OCI-LY7 (cell line): Measurements from ENCODE around the gene ANKRD39. TPM values are rescaled to one million over a fixed set of nuclear protein-coding genes. Genes with fewer than 3 reads are reported as not detected.

Experiments used
- BruUV-seq: library from RNA; stranded (reverse); fragments of 400-500 nt; replicated peaks from 2 replicates; lab custom pipeline; 2021; lab: Mats Ljungman, UMichigan
- CTCF ChIA-PET: fragments of 300-600 bp; sonication (Branson Sonifier 250); formaldehyde crosslinking; loops from one replicate; lab custom pipeline; 2022; ENCODE audit warnings: antibody characterized with exemption; ENCODE audit not compliant: unreplicated experiment; lab: Charles Lee
- POLR2A ChIA-PET: fragments of 300-600 bp; sonication (Branson Sonifier 250); formaldehyde crosslinking; loops from one replicate; lab custom pipeline; 2022; ENCODE audit warnings: antibody characterized with exemption; lab: Charles Lee
- DNase-seq: peaks from one replicate; pipeline ENCODE4 v3.0.0-alpha.2; 2015; ENCODE audit warnings: low spot score
- H2AFZ ChIP-seq: fragments of 200-600 bp; sonication (generic), shearing (Covaris generic); 2 replicates; pipeline ENCODE4 v1.6.1; 2014; ENCODE audit warnings: mild to moderate bottlenecking, antibody characterized with exemption, low read length, moderate library complexity
- H3K27ac ChIP-seq: fragments of 200-600 bp; sonication (generic); 2 replicates; pipeline ENCODE4 v1.5.1; 2014; ENCODE audit warnings: mixed run types, low read depth, mild to moderate bottlenecking, moderate library complexity, low read length, inconsistent platforms; ENCODE audit not compliant: poor library complexity, severe bottlenecking
- H3K36me3 ChIP-seq: fragments of 200-600 bp; sonication (generic); 2 replicates; pipeline ENCODE4 v1.6.1; 2014; ENCODE audit warnings: mild to moderate bottlenecking, antibody characterized with exemption, low read length, moderate library complexity, mixed read lengths; ENCODE audit not compliant: insufficient read depth
- H3K4me1 ChIP-seq: fragments of 200-600 bp; sonication (generic); 2 replicates; pipeline ENCODE4 v1.5.1; 2014; ENCODE audit warnings: mild to moderate bottlenecking, low read length; ENCODE audit not compliant: insufficient read depth, poor library complexity, severe bottlenecking
- H3K4me2 ChIP-seq: fragments of 200-600 bp; sonication (generic); 2 replicates; pipeline ENCODE4 v1.6.1; 2014; ENCODE audit warnings: mild to moderate bottlenecking, low read length
- H3K4me3 ChIP-seq: fragments of 200-600 bp; sonication (generic); 2 replicates; pipeline ENCODE4 v1.5.1; 2014; ENCODE audit warnings: mild to moderate bottlenecking, low read depth, low read length; ENCODE audit not compliant: poor library complexity, severe bottlenecking
- H3K79me2 ChIP-seq: fragments of 200-600 bp; sonication (generic); 2 replicates; pipeline ENCODE4 v1.6.1; 2016; ENCODE audit warnings: low read depth, mild to moderate bottlenecking, low read length, moderate library complexity, mixed read lengths; ENCODE audit not compliant: insufficient read depth
- H3K9me2 ChIP-seq: fragments of 200-600 bp; sonication (generic); 2 replicates; pipeline ENCODE4 v1.6.1; 2016; ENCODE audit warnings: mild to moderate bottlenecking, low read length, mixed read lengths; ENCODE audit not compliant: insufficient read depth
- H3K9me3 ChIP-seq: fragments of 200-600 bp; sonication (generic); 2 replicates; pipeline ENCODE4 v1.6.1; 2014; ENCODE audit warnings: mild to moderate bottlenecking, mixed run types, low read length, mixed read lengths
- H4K20me1 ChIP-seq: fragments of 200-600 bp; sonication (generic); 2 replicates; pipeline ENCODE4 v1.6.1; 2014; ENCODE audit warnings: mild to moderate bottlenecking, antibody characterized with exemption, low read length, moderate library complexity, mixed read lengths; ENCODE audit not compliant: insufficient read depth
- EZH2phosphoT487 ChIP-seq: fragments of 200-600 bp; sonication (generic); IDR thresholded peaks from 2 replicates; pipeline ENCODE4 v1.6.1; 2018; ENCODE audit warnings: low read depth, borderline replicate concordance, mild to moderate bottlenecking, mixed run types, antibody characterized with exemption, low read length, moderate library complexity, mixed read lengths
- intact Hi-C: fragments of 100-400 bp; cut with micrococcal nuclease; formaldehyde crosslinking; loops from one replicate; pipeline ENCODE4 v1.10.0; 2022; ENCODE audit not compliant: unreplicated experiment
- total RNA-seq, 2 experiments: library from RNA; depleted of rRNA in 1 of 2; stranded (reverse); fragments of >200 nt in 1 of 2; shearing (Covaris generic) in 1 of 2; gene quantifications; 2 replicates each; pipeline ENCODE4 v1.2.3, GENCODE V29; 2014 to 2022
- TF ChIP-seq, protein P1 (sequence below): fragments of 200-600 bp; sonication (generic); conservative IDR thresholded peaks from 2 replicates; pipeline ENCODE4 v1.5.1; 2014; ENCODE audit warnings: mild to moderate bottlenecking, antibody characterized with exemption, low read length, moderate library complexity, mixed read lengths

Gene ANKRD39
- total RNA-seq, 2 experiments from 2014 or later = 22.2 to 24.1 TPM

DNA sequence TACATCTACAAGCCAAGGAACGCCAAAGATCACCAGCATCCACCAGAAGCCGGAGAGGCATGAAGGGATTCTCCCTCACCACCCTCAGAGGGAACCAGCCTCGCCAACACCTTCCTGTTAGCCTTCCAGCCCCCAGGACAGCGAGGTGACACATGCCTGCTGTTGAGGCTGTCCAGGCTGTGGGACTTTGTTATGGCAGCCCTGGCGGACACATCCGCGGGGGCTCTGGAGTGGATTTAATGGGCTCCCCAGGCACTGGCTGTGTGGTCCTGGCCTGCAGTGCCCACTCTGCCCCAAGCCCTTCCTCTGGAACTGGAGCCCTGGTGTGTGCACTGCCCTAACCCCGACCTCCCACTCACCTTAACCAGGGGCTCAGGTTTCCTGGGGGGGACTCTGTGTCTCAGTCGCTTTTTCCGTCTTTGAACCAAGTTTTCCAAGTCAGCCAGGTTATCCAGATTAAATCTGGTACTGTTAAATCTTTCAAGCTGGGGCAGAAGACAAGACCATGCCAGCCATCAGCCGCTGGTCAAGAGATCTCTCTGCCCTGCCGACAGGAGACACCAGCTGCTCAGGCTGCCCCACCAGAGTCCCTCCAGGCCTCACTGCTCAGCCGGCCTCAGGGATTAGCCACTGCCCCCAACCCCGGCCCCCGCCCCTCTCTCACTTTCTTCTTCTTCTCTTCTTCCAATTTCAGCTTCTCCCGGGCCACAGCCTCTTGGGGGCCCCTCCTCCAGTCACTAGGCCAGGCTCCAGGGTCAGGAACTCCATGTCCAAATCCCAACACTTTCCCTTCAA lies 15.9 kb downstream of the ANKRD39 start:
- peaks cover 10% of the 10 kb centered on the region for H3K4me1 ChIP-seq
- CTCF ChIA-PET = no interaction called here
- no peaks in the 10 kb centered on the region for H4K20me1 ChIP-seq
- TF ChIP-seq, protein P1, sequence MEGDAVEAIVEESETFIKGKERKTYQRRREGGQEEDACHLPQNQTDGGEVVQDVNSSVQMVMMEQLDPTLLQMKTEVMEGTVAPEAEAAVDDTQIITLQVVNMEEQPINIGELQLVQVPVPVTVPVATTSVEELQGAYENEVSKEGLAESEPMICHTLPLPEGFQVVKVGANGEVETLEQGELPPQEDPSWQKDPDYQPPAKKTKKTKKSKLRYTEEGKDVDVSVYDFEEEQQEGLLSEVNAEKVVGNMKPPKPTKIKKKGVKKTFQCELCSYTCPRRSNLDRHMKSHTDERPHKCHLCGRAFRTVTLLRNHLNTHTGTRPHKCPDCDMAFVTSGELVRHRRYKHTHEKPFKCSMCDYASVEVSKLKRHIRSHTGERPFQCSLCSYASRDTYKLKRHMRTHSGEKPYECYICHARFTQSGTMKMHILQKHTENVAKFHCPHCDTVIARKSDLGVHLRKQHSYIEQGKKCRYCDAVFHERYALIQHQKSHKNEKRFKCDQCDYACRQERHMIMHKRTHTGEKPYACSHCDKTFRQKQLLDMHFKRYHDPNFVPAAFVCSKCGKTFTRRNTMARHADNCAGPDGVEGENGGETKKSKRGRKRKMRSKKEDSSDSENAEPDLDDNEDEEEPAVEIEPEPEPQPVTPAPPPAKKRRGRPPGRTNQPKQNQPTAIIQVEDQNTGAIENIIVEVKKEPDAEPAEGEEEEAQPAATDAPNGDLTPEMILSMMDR = no peak
- no peak for TF ChIP-seq EZH2phosphoT487
- peaks cover 12% of the 10 kb centered on the region; the same call in 1 of the 2 replicates for H3K36me3 ChIP-seq
- H3K9me3 ChIP-seq = no peaks in the 10 kb centered on the region
- DNase-seq = no peak
- POLR2A ChIA-PET = interaction anchor here (0.6 kb wide), 1 partner anchor 158 kb away, joined by 5 read pairs; no protein-coding TSS in a partner anchor
- H3K4me3 ChIP-seq = no peak overlapping the region
- H3K9me2 ChIP-seq = no peaks in the 10 kb centered on the region
- no peak overlapping the region for H2AFZ ChIP-seq
- H3K4me2 ChIP-seq = no peak overlapping the region
- H3K79me2 ChIP-seq = no peaks in the 10 kb centered on the region
- no peak overlapping the region for H3K27ac ChIP-seq
- no TSS peak for BruUV-seq
- intact Hi-C loops = no loop called here

- peaks cover 21% of the 10 kb centered on the region for H3K36me3 ChIP-seq
- ChIA-PET CTCF (no interaction called here), POLR2A (interaction anchor here (0.6 kb wide), 1 partner anchor 32 kb away, joined by 4 read pairs; no protein-coding TSS in a partner anchor)
- no peaks in the 10 kb centered on the region for H3K9me2 ChIP-seq
- peak overlapping the region; percentile 36; the same call in 1 of the 2 replicates for H3K4me2 ChIP-seq
- no peaks in the 10 kb centered on the region for H3K79me2 ChIP-seq
- no peak for DNase-seq
- BruUV-seq = no TSS peak
- no peak overlapping the region for H2AFZ ChIP-seq
- H3K9me3 ChIP-seq = no peaks in the 10 kb centered on the region
- H3K27ac ChIP-seq = no peak overlapping the region
- no peaks in the 10 kb centered on the region for H4K20me1 ChIP-seq
- TF ChIP-seq, protein P1 = no peak
- TF ChIP-seq EZH2phosphoT487 = no peak
- intact Hi-C loops = no loop called here
- peaks cover 10% of the 10 kb centered on the region for H3K4me1 ChIP-seq
- H3K4me3 ChIP-seq = no peak overlapping the region
Observed at GRCh38 chr2:96839875-96840850, 17.7 kb downstream of the ANKRD39 start.
